Colonic mucosa (tissue), 4 donors: ENCODE data around the gene TRAPPC3L. TPM values are rescaled to one million over a fixed set of nuclear protein-coding genes. Genes with fewer than 3 reads are reported as not detected.

ENCODE experiments used
- DNase-seq: peaks from one replicate; pipeline ENCODE4 v3.0.0-alpha.2; 2020
- H3K27ac ChIP-seq: fragments of 200-600 bp; one replicate; pipeline ENCODE4 v1.8.0; 2021
- H3K27me3 ChIP-seq: fragments of 200-600 bp; one replicate; pipeline ENCODE4 v1.8.0; 2021
- H3K36me3 ChIP-seq: fragments of 200-600 bp; one replicate; pipeline ENCODE4 v1.8.0; 2021
- H3K4me1 ChIP-seq: fragments of 200-600 bp; one replicate; pipeline ENCODE4 v1.8.0; 2021; ENCODE audit warnings: mild to moderate bottlenecking
- H3K4me3 ChIP-seq: fragments of 200-600 bp; one replicate; pipeline ENCODE4 v1.8.0; 2021
- H3K9ac ChIP-seq, 2 donors: one replicate each; pipeline ENCODE4 v1.7.0; 2013; ENCODE audit warnings: control low read depth in 2 of 2, low read depth in 2 of 2, low read length in 2 of 2
- H3K9me3 ChIP-seq: fragments of 200-600 bp; one replicate; pipeline ENCODE4 v1.8.0; 2021
- intact Hi-C: fragments of 100-400 bp; cut with DNase I; formaldehyde crosslinking; loops from one replicate; pipeline ENCODE4 v1.14.1; 2022
- total RNA-seq, 2 donors: library from RNA; stranded (reverse); fragmentation: NEBNext Ultra II Directional in 1 of 2; extraction: Animal tissue kit (Norgen Biotek cat#: 25700) in 1 of 2; gene quantifications; one replicate each; pipeline ENCODE4 v1.2.1, GENCODE V29; 2021
- TF ChIP-seq, protein P1 (sequence below): fragments of 200-600 bp; IDR thresholded peaks from one replicate; pipeline ENCODE4 v1.8.0; 2022; ENCODE audit warnings: antibody characterized with exemption, mild to moderate bottlenecking
- donor health status: healthy.
- donor health status: DM: no; HTN: no; CAD: no.
- donor health status: DM: no; HTN: no; CAD: no.

TRAPPC3L gene
- total RNA-seq, 2 donors from 2014 or later = not detected

DNA sequence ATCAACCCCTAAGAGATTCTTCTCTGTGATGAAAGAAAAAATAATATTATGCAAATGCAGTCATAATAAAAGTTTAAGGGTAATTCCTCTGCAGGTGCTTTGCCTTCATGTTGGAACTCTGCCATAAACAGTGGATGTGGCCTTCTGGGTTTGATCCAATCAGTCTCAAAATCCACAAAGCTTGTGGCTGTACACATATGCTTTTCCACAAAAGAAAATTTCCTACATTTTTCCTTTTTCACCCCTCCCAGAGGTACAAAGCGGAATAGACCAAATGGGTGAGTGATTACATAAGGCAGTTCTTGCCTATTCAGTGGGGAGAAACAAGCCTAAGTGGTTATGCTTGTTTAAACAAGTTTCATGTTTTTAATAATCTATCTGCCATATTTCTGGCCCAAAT lies 17.4 kb downstream of the TRAPPC3L start:
- Histone ChIP-seq H3K9me3 (no peaks in the 10 kb centered on the region), H3K36me3 (no peaks in the 10 kb centered on the region), H3K27ac (no peak overlapping the region), H3K4me3 (no peak overlapping the region), H3K4me1 (no peaks in the 10 kb centered on the region), H3K27me3 (no peaks in the 10 kb centered on the region), H3K9ac (no peak overlapping the region)
- TF ChIP-seq, protein P1, sequence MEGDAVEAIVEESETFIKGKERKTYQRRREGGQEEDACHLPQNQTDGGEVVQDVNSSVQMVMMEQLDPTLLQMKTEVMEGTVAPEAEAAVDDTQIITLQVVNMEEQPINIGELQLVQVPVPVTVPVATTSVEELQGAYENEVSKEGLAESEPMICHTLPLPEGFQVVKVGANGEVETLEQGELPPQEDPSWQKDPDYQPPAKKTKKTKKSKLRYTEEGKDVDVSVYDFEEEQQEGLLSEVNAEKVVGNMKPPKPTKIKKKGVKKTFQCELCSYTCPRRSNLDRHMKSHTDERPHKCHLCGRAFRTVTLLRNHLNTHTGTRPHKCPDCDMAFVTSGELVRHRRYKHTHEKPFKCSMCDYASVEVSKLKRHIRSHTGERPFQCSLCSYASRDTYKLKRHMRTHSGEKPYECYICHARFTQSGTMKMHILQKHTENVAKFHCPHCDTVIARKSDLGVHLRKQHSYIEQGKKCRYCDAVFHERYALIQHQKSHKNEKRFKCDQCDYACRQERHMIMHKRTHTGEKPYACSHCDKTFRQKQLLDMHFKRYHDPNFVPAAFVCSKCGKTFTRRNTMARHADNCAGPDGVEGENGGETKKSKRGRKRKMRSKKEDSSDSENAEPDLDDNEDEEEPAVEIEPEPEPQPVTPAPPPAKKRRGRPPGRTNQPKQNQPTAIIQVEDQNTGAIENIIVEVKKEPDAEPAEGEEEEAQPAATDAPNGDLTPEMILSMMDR = no peak
- intact Hi-C loops = no loop called here
- DNase-seq = no peak

DNA sequence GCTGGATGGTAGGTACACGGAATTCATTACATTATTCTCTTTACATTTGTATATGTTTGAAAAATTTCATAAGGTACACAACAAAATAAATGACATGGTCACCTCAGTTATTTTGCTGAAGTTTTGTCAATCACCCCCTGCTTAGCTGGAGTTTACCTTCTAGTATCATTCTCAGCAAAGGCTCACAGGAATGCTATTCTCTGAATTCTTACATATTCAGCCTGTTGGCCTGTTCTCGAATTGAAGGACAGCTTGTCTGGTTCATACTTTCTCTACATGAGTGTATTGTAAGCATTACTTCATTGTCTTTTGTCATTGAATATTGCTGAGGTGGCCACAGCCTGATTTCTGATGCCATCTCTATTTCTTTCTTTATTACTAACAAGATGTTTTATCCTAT lies 21.2 kb downstream of the TRAPPC3L start:
- no peak for DNase-seq
- TF ChIP-seq, protein P1 = no peak
- no peaks in the 10 kb centered on the region for H3K36me3 ChIP-seq
- H3K9ac ChIP-seq = no peak overlapping the region
- no peaks in the 10 kb centered on the region for H3K9me3 ChIP-seq
- no peaks in the 10 kb centered on the region for H3K27me3 ChIP-seq
- intact Hi-C loops = no loop called here
- no peak overlapping the region for H3K27ac ChIP-seq
- H3K4me3 ChIP-seq = no peak overlapping the region
- no peaks in the 10 kb centered on the region for H3K4me1 ChIP-seq

DNA sequence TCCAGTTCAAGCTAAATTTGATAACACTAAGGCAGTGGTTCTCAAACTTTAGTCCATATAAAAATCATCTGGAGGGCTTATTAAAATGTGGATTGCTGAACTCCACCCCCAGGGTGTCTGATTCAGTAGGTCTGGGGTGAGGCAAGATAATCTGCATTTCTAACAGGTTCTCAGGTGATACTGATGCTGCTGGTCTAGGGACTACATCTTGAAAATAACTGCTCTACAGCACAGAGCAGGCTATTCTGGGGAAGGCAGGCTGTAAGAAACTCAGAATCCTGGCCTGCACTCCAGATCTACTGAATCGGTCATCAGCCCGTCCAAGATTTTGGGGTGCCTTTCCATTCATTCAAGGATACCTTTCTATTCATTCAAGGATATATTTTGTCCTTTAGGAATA lies 22.6 kb downstream of the TRAPPC3L start:
- H3K9ac ChIP-seq = no peak overlapping the region
- TF ChIP-seq, protein P1 = no peak
- H3K4me3 ChIP-seq = no peak overlapping the region
- intact Hi-C loops = no loop called here
- no peaks in the 10 kb centered on the region for H3K4me1 ChIP-seq
- no peaks in the 10 kb centered on the region for H3K27me3 ChIP-seq
- no peaks in the 10 kb centered on the region for H3K9me3 ChIP-seq
- no peak for DNase-seq
- H3K36me3 ChIP-seq = no peaks in the 10 kb centered on the region
- no peak overlapping the region for H3K27ac ChIP-seq

DNA sequence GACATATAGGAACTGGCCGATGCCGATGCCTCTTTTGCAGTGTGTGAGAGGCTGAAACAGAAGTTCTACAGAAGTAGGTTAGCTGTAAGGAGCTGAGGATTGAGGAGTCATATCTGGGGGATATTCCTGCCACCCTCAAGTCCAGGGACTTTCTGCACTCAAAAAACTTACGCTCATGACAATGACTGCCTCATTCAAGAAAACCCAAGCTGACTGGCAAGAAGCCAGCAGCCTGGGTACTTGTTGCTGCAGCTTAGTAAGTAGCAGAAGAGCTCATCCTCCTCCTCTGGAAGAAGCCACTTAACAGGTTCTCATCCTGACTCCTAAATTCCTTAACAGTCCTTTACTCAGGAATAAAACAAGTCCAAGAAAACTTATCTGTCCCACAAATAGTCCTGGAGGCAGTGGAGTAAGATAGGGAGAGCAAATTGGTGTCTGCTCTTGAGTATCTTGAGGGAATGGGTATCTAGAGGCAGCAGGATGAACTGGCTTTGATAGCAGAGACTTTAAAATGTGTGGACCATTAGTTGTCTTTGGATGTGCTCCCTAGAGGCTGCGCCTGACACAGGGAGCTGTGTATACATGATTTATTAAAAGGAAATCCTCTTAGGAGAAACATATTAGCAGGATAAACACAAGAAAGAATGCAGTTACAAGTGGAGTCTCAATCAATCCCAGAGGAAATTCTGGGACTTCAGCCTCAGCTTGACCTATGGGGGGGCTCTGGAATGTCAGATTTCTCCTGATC lies 26.7 kb downstream of the TRAPPC3L start:
- Histone ChIP-seq H3K36me3 (no peaks in the 10 kb centered on the region), H3K9me3 (no peaks in the 10 kb centered on the region), H3K27ac (no peak overlapping the region), H3K4me1 (no peaks in the 10 kb centered on the region), H3K4me3 (no peak overlapping the region), H3K9ac (no peak overlapping the region), H3K27me3 (no peaks in the 10 kb centered on the region)
- TF ChIP-seq, protein P1 = no peak
- intact Hi-C loops = no loop called here
- no peak for DNase-seq

DNA sequence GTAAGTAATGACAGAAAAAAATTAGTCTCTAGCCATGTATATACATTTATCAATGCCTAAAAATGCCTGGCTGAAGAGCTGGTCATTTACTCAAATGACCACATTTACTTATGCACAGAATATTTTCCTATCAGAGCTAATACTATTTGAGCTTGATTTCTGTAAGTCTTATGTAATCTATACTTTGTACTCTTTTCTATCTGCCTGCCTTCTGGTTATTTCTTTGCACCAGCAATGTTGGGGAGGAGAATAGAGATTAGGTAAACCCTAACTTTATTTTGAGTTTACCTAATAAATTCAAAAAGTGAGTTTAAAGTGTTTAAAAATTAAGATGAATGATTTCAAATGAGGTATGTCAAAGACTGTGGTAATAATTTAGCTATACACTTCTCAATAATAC lies 30.3 kb downstream of the TRAPPC3L start:
- no peaks in the 10 kb centered on the region for H3K9me3 ChIP-seq
- H3K36me3 ChIP-seq = no peaks in the 10 kb centered on the region
- DNase-seq = no peak
- intact Hi-C loops = no loop called here
- H3K4me1 ChIP-seq = no peaks in the 10 kb centered on the region
- no peak overlapping the region for H3K4me3 ChIP-seq
- no peaks in the 10 kb centered on the region for H3K27me3 ChIP-seq
- TF ChIP-seq, protein P1 = no peak
- H3K27ac ChIP-seq = no peak overlapping the region
- no peak overlapping the region for H3K9ac ChIP-seq
